Left renal pelvis (tissue), 4 donors: ENCODE data around the gene ERN1. TPM values are rescaled to one million over a fixed set of nuclear protein-coding genes. Genes with fewer than 3 reads are reported as not detected.
"Not testable (repeated sequence)": the region's sequence is repeated elsewhere in the genome, so short reads cannot be mapped to it uniquely, and the experiment has no call there.

ENCODE experiments used
- DNase-seq, 4 donors: peaks; one replicate each; pipeline ENCODE4 v3.0.0-alpha.2; 2013; ENCODE audit warnings: low read depth in 4 of 4, low spot score in 3 of 4
- polyA plus RNA-seq, 4 donors: library from polyadenylated mRNA; unstranded; fragments of 120-200 nt; gene quantifications; one replicate each; pipeline ENCODE4 v1.2.1, GENCODE V29; 2013; ENCODE audit not compliant: insufficient read length in 4 of 4

ERN1 gene
- polyA plus RNA-seq, 4 donors: 8.0 to 9.5 (median 9.0) TPM

DNA sequence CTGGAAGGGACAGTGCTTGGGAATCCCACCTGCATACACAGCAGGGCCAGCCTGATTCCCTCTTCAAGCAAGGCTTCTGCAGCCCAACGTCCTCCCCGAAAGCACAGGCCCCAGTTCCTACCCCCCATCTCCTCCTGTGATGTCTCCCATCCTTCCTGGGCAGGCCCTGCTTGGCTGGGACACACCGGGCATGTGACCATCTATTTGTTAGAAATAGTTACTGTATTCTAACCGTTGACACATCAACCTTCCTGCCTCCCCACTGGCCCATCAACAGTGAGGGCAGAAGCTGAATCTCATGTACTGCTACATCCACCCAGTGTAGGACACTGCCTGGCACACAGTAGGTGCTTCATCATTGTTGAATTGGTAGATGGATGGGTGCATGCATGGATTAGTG, 121.1 kb downstream of the ERN1 start:
- DNase-seq: no peak

DNA sequence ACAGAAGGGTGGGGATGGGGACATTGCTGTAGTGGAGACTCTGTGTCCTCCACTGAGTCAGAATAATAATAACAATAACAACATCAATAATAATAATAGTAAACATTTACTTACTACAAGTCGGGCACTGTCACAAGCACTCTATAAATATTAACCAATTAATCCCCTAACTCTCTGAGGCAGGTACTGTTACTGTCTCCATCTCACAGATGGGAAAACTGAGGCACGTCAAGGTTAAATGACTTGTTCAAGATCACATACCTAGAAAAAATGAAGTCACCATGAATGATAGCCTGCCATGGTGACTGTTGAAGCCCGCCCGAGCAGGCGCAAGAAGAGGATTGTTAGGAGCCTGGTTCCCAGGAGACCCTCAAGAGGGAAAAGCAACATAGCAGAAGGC, 121.6 kb downstream of the ERN1 start:
- DNase-seq: no peak

DNA sequence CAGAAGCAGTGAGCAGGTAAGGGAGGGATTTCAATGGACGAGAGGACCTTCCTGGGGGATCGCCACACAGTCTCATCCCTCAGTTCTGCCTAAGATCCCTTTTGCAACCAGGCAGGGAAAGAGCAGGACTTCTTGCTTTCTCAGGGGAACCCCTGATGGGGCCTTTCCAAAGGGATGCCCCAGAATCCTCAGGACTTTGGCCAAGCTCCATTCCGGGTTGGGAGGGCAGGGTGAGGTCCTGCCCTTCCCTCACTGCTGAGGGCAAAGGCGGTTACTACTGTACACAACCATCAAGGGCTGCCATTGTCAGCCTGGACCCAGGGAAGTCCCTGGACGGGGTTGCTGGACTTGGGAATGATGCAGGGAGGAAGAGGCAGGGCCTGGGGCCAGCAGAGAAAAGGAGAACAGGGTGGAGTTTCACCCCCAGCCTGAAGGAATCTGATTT, 122.1 kb downstream of the ERN1 start:
- DNase-seq: no peak

DNA sequence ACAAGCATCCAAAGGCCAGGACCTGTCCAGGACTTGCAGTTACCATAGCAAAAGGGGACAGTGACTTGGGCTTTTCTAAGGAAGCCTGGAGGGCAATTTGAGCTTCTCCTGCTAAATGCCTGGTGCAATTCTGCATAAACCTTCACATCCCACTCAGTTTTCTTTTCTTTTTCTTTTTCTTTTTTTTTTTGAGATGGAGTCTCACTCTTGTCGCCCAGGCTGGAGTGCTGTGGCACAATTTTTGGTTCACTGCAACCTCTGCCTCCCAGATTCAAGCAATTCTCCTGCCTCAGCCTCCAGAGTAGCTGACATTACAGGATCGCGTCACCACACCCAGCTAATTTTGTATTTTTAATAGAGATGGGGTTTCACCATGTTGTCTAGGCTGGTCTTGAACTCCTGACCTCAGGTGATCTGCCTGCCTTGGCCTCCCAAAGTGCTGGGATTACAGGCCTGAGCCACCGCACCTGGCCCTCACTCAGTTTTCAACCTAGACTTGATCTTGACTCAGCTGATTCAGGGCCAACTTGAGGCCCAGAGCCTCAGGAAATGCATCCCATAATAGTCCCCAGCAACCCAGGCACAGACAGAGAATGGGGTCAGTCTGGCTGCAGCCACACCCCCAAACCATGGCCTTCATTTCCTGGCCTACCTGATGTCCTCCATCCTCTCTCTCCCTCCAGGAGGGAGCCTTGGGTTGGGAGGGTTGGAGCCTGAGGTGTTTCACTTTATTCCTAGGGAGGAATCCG, 122.7 kb downstream of the ERN1 start:
- not testable (repeated sequence) for DNase-seq

DNA sequence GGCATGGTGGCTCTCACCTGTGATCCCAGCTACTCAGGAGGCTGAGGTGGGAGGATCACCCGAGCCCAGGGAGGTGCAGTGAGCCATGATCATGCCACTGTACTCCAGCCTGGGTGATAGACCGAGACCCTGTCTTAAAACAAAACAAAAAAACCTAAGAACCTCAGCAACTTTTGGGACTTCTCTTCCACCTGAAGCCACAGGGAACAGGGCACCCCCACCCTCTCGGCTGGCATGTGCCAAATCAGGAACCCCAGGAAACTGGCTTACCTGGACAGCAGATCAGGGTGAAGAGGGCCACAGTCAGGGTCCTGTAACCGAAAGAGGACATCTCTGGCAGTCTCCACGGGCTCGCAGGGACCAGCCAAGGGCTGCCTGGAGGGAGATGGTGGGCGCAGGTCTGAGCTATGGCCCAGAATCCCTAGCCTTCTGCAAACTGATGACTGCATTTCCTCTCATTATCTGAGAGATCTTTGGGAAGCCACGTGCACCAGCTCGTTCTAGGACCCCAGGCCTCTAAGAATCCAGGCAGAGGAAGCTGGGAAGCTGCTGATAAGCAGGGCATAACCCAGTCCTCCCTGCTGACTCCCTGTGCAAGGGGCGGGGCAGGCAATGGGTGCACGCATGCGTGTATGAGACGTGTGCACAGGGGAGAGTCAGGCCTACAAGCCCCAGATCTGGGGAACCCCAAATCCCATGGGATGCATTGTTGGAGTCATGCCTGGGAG, 123.4 kb downstream of the ERN1 start:
- no peak for DNase-seq

DNA sequence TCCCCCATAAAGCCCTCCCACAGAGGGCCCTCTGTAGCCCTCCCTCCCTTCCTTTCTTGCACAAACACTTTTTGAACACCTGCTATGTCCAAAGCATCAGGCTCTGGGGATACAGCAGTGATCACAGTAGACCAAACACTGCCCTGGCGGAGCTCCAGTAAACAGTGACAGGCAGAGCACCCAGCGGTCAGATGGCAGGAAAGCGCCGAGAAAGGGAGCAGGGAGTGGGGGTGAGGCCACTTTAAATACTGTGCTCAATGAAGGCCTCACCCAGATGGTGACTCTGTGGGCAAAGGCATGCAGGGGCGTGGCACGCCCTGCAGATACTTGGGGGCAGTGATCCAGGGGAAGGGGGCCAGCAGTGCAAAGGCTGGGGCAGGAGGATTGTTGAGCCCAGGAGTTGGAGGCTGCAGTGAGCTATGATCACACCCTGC, 124.2 kb downstream of the ERN1 start:
- DNase-seq: no peak

DNA sequence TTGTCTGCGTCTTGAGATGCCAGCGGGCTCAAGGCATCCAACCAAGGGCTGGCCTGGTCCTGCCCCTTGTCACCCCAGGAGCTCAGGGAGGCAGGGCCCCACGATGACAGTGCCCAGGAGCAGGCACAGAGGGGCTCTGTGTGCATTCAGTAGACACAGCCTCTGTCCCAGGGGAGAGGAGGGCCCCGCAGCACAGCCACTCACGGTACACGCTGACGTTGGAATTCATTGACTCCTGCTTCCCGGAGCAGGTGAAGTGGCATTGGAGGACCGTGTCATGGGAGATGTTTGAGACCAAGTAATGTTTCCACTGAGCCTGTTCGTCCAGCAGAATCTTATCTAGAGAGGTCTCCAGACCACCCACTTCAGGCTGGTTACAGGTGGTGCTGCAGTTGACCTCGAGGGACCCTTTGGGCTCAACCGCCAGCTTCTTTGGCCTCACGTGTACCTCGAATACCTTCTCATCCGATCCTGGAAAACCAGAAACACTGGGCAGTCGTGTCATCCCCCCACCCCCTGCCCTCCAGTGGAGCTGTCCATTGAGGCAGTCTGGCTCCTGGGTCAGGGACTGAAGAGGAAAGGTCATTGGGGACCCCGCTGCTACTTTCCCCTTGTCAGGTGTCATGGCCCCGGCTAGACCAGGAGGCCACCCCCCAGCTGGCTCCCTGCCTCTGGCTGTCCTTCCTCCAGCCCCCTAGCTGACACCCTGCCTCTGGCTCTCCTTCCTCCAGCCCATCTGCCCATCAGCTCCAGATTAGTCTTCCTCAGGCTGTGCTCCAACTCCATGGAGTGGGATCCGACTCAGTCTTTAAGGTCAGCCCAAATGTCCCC, 124.8 kb downstream of the ERN1 start:
- DNase-seq: no peak

DNA sequence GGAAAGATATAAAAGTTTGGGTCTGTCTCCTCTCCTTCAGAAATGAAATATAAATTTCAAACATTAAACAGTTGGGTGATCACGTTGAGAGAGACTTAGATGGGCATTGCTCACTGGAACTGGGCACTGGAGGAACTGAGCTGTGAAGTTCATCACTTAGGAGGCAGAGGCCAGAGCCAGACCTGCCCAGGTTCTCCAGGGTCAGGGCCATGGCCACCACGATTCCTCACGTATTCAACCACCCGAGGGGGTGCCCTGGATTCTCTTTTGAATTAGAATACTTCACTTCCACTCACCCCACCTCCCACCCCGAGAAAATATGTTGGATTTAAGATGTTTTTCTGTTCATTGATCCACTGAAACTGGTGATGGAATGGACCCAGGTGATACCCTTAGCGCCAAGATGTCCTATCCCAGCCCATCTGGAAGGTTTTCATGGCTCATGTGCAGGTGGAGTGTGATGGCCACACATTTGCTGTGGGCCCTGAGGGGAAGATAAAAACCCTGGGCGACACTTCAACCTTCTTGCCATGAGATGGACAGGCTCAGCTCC, 125.7 kb downstream of the ERN1 start:
- DNase-seq: no peak

DNA sequence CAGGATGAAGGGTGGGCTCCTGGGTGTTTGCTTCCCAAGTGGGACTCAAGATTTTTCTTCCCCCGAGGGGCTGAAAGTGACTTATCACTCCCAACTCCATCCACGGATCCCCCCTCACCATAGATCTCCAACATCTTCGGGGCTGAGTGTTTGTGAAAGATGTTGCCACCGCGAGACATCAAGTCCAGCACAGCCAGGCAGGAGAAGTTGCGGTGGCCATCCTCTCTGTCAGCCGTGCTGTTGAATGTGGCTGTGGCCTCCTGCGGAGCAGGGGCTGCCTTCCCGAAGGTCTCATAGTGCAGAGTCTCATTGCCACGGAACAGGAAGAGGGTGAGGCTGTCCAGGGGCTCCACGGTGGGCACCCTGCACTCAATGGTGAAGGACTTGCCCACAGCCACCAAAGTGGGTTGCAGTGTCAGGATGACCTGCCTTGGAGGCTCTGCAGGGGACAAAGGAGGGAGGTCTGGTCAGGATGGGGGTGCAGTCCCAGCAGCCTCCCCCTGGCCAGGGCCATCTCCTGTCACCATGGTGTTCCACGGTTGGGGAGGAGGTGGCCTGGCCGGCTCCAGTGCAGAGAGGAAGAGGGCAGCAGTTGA, 126.3 kb downstream of the ERN1 start:
- no peak for DNase-seq

DNA sequence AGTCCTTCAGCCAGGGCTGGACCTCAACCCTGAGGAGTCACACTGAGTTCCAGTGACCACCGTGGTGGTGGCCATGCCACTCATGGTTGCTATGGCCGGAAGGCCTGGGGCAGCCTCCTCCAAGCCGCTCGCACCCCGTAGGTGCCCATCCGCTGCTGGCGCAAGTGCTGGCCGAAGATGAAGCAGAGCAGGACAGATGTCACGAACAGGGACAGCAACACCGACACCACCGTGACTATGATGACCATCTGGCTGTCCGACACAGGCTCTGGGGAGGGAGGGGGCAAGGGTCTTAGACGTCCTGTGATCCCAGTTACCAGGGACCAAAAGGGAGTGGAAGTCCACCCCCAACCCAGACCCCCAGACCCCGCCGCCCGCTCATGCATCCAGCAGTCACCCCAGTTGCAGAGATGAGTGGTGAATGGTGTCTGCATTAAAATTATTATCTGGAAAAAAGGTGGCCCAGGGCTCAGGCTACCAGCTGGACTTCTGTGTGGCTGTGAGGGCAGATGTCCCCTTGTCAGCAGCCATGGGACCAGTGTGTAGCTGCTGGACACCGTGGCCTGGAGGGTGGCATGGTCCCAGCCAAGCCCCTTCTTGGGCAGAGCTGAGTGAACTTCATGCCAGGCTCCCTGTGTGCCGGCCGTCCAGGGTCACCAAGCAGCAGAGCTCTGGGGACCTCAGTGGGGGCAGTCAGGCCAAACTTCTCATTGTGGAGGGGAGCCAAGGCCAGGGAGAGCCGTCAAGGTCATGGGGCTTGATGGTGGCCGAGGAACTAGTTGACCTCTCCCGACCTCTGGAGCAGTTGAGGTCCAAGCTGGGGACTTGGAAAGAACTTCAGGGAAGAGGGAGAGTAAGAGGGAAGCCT, 127.1 kb downstream of the ERN1 start:
- DNase-seq: no peak

DNA sequence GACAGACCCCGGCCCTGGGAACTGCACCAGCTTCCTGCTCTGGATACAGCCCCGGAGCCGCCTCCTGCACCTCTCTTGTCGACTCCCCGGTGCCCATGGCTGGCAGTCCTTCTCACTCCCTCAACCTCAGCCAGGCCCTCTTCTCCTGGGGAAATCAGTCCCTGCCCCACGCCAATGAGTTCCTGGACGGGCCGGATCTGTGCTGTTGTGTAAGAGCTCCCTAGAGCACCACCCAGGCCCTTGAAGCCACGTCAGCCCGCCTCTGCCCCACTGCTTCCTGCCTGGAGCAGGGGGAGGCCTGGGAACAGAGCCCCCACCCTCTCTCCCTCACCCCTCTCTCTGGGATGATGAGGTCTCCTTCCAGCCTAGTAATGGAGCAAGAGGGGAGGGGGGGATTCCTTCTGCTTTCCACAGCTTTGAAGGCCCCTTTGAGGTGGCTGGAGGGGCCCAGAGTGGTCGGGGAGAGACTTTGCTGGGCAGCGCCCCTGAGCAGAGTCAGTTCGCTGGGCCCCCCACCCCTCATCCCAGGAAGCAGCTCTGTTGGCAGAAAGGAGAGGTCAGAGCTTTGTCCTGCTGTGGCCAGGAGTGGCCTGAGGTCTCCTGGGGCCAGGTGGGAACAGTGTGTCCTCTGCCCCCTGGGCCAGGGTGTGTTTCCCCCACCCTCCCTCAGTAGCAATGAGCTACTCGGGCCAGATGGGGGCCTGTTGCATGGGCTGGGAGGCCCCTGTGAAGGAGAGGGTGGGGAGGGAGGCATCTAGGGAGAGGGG, 128.0 kb downstream of the ERN1 start:
- DNase-seq: no peak

DNA sequence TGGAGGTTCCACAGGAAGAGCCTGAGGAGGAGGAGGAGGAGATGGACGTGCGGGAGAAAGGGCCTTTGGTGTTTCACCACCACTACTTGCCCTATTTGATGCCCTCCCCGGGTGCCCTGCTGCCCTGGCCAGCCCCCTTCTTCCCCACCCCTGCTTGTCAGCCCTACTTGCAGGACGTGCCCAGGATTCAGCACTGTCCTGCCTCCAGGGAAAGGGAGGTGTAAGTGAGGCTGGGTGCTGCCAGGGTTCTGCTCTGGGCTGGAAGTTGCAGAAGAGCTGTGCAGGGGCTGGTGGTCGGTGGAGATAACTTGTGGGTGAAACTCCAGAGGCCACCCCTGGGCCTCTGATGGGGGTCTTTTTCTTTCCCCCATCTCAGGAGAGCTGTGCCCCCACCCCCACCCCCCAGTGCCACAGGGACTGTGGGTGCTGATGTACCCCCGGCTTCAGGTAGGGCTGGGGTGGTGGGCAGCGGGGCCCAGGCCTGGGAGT, 128.8 kb downstream of the ERN1 start:
- no peak for DNase-seq

DNA sequence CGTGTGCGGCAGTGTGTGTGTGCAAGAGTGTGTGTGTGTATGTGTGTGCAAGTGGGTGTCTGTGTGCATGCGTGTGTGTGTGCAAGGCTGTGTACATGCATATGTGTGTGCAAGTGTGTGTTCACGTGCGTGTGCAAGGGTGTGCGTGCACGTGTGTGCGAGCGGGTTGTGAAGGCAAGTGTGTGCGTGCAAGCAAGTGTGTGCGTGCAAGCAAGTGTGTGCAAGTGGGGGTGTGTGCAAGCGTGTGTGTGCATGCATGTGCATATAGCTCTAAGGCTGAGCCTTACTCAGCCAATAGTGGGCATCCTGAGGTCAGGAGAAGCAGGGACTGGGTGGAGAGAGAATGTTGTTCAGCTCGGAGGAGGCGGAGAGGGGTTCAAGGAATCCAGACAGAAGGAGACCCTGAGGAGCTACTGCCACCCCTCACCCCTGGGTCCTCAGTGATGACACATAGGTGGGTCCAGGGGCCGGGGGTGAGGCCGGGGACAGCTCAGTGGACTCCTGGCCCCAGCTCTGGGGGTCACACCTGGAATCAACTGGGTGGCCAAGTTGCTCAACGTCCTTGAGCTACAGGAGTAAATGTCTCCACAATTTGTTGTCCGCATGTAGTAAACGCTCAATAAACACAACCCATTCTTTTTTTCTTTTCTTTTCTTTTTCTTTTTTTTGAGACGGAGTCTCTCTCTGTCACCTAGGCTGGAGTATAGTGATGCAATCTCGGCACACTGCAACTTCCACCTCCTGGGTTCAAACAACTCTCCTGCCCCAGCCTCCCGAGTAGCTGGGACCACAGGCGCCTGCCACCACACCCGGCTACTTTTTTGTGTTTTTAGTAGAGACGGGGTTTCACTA, 130.0 kb downstream of the ERN1 start:
- no peak for DNase-seq

DNA sequence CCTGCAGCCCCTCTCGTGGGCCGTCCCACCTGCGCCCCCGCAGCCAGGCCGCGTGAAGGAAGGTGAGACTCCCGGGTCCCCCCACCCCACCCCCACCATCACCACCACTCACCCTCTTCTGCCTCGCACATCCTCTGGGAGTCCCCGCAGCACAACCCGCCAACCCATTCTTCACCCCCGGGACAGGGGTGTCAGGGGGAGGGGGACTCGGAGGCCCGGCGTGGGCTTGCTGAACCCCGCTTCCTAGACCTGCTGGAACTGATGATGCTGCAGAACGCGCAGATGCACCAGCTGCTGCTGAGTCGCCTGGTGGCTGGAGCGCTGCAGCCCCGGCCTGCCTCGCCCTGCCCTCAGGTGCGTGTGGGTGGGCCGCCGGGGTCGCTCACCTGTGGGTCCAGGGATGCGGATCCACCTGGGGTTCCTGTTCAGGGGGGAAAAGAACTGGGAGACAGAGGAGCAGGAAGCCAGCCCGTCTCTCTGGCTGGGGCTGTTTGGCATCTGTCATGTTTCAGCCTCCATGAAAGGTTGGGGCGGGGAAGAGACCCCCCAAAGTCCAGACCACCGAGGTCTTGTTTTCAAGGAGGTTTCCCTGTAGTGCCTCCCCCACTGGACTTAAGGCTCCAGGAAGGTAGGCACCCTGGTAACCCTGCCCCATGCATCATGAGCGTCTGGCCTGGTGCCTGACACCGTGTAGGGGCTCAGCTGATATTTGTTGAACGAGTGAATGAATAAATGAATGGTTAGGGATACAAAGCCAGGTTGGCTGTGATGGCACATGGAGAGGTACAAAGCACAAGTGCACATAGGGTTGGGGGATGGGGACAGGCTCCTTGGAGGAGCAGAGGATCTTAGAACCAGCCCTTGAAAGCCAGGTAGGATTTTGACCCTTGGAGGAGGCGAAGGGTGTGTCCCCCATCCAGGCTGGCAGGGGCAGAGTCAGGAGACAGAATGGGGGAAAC, 130.9 kb downstream of the ERN1 start:
- no peak for DNase-seq

DNA sequence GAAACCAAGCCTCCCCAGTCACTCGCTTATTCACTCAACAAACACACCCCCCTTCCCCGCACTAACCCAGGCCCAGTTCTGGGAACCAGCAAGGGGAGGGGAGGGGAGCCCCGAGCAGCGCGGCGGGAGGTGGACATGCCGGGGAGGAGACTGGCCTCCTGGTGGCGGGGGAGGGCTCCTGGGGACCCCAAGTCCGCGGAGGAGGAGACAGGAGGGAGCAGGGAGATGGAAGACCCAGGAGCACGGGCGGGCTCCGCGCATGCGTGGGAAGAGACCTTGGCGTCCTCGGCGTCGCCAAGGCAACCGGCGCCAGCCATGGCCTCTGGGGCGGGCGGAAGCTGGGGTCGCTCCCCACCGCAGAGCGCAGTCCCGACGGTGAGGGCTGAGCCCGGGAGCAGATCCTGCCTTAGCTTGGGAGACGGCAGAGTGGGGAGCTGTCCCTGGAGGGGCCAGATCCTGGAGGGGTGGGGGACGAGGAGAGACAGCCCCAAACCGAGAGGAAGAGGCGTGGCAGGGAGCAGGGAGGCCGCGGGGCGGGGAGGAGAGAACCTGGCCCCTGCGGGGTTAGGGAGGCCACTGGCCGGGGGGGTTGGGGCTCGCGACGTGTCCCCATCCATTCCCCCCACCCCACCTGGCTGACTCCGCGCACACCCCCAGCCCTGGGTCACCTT, 131.8 kb downstream of the ERN1 start, which contains the start of gene PRR29:
TSS of gene PRR29 (plus strand) at position 302 of the 671 bp plus-strand sequence. CDS start at position 316, 14 bp downstream.
- DNase-seq: peak in 2 of 4 donors; percentile 61 to 69
